ENCODE data around the gene MBIP. TPM values are rescaled to one million over a fixed set of nuclear protein-coding genes. Genes with fewer than 3 reads are reported as not detected.

The MBIP gene
- polyA plus RNA-seq, 3 donors, result 45.7 to 55.2 (median 48.8) TPM

DNA sequence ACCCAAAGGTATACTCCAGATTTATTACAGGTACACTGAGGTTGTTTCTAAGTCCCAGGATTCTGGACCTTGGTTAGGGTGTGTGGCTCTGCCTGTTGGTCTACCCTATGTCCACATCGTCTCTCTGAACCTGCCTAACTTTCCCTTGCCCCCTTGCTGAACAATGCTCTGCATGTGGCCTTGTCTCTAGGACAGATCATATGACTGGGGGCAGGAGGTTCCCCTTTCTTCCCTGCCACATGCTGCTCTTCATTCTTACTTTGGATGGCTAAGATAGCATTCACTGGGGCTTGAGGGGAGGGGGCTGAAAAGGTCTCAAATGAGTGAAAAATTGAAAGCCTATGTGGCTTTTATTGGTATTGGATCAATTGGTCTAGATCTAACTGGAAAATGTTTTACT is 49.2 kb downstream of the MBIP start:
- DNase-seq, result no peak

DNA sequence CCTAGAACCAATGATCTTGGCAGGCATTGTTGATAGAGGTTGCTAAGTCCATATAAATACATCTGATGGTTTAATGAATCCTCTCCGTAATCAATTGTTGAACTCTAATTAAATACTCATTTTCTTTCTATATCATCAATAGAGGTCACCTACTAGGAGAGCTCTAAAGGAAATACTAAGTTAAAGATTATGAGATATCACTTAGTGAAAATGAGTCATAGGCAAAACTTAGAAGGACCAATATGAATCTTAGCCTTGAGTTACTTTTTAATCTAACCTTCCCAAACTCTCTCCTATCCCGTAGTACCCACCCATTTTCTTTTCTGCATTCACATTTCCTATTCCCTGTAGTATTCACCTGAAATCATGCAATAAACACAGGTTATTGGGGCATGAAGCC is 50.2 kb downstream of the MBIP start:
- DNase-seq, result no peak

DNA sequence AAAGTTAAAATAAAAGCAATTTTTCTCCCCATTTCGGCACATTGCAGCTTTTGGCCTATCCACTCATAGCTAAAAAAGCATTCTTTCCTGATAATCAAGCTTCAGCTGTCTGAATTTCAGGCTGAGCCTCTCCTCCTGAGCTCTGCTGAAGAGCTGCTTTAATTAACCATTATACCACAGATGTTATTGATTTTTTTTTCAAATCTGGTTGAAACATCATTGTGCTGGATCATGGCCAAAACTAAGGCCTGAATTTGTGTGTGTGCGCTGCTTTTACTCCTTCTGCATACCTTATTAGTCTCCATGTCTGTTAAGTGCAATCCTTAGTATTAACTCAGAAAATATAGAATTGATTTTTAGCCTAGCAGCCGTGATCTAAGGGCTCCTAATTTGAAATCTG is 52.3 kb downstream of the MBIP start:
- DNase-seq, result no peak

DNA sequence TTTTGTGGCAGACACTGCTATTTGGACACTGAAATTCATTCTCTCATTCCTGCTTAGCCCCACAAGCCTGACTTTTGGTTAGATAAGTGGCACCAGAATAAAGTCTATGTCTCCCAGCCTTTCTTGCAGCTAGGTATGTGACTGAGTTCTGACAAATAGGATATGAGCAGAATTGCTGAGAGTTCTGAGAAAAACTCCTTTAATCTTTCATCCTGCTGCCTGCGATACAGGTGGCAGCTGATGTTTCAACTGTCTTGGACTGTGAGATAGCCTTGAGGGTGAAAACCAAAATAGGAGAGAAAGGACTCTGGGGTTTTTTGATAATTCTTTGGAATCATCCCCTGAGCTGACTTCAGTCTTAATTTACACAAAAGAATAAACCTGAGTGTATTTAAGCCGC is 55.8 kb downstream of the MBIP start:
- DNase-seq, result no peak

DNA sequence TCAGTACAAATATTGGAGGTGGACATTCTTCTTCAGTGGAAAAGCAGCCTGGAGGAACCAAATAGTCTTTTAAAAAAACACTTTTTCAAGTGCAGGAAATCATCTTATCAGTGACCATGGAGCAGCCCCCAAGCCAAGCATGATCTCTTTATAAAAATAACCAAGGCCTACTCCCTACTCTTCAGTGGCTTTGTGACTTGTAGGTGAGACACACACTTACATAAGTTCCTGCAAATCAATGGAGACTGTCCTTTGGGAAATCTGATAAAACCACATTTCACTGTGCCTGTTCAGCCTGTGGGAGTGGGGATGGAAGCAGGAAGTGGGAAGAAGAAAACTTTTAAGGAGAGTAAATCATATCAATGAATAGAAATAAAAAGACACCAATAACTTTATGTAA is 56.3 kb downstream of the MBIP start:
- DNase-seq, result no peak

DNA sequence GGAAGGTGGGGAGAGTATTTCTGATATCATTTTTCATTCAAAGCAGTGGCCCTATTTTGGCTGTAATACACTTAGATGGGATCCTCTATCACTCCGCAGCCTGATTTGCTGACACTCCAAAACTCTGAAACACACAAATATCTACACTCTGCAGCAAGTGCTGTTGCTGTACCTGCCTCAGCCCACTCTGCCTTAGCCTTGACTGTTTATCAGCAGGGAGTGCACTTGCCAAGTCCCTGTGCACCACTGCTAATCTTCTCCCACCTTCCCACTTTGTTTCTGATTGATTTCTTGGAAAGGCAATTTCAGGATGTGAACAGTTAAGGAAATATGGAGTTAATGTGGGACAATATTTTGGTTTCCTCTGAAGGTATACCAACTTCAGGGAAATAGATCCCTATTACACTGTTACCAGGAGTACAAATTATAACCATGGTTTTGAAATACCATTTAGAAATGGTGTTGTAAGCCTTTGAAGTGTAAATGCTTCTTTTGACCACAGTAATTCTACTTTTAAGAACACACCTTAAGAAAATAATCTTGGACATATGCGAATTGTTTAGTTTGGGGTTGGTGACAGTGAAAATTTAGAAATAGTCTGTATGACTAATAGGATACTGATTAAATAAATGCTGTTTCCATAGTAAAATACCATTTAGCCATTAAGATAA is 59.3 kb downstream of the MBIP start:
- no peak for DNase-seq

DNA sequence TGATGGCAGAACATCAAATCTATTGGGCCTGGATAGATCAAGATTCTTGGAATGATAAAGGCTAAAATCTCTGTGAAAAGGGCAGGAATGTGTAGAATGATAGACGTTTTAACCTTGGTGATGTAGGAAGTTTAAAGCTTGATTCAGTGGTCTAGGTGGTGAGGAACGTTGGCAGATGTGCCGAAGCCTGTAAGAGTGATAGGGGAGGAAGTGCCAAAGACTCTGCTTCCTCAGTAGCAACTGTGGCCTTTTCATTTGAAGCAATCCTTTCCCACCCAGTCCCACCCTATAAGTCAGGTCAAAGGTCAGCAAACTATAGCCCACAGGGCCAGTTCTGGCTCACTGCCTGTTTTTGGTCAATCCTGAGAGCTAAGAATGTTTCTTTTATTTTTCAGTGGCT is 62.2 kb downstream of the MBIP start:
- DNase-seq, result no peak

DNA sequence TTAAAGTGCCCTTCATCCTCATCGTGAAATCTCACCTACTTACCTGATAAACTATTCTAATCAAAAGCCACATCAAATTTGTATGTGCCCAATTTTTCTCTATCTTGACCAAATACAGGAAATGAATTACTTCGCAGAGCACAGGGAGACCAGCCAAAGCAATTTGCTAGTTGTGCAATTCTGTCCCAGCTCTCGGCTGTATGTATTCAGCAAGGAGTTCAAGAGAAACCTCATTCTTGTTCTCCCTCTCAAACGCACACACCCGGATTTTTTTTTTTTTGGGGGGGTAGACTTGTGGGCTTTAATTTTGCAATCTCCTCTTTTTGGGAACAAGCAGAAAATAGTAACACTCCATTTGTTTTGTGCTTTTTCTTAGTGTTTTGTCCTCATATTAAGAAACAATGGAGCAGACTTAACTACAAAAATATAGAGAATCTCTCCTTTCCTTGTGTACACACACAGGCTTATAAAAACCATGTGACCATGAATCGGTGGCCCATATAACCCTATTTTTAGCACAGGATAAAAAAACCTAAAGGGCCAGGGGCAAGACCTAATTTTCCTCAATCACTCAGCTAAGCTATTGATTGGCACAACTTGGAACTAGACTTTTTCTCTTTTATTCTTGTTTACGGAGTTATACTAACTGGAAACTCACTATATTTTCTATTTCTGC is 64.2 kb downstream of the MBIP start:
- no peak for DNase-seq

DNA sequence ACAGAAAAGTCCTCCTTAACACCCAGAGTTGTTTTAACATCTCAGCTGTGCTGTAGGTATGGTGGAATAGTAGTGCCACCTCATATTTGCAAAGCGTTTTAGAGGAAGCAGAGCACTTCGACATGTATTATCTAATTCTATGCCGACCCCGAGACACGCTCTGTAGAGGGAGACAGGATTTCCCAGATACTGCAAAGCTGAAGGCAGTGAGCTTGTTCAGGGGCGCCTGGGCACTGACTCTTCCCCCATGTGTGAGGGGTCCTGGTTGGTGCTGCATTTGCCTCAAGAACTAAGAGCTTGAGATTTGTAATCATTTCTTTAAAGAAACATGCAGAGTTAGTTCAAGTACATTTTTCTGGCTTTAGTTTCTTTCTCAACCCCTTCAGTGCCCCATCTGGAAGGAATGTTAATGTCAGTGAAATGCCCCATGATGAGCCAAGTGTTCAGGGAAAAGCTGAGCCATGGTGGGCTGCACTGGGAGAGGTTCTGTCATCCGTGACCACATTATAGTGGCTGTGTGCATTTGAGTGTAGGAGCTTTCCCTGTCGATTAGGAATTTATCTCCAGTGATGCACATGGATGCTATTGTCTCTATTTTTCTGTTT is 66.3 kb downstream of the MBIP start:
- DNase-seq, result peak; percentile 35

Other genes starting within 250 kb of the MBIP start
- under 1 TPM; 0.31 to 0.95 (median 0.46) TPM for gene PTCSC3, start 143.9 kb downstream of the MBIP start, polyA plus RNA-seq (ENCODE audit: insufficient read length in 3 of 3)
- gene NKX2-1, start 199.6 kb upstream of the MBIP start, polyA plus RNA-seq (ENCODE audit: insufficient read length in 3 of 3), result not detected